GM12878 (cell line): ENCODE measurements around the gene NBDY. TPM values are rescaled to one million over a fixed set of nuclear protein-coding genes. Genes with fewer than 3 reads are reported as not detected.

Experiments
- ATAC-seq: fragments of 200-7000 bp; cut with Tn5 transposase; 3 replicates; pipeline ENCODE4 v1.9.1; 2020; ENCODE audit warnings: mild to moderate bottlenecking, moderate library complexity
- BruUV-seq: library from RNA; stranded (reverse); fragments of 400-500 nt; replicated peaks from 2 replicates; lab custom pipeline; 2021; lab: Mats Ljungman, UMichigan
- CTCF ChIA-PET: fragments of 300-600 bp; sonication (Branson Sonifier 250); formaldehyde crosslinking; extraction: SDS; loops from one replicate; lab custom pipeline; 2021; ENCODE audit warnings: inconsistent platforms; lab: Yijun Ruan, JAX
- POLR2A ChIA-PET: fragments of 350-600 bp; formaldehyde crosslinking; extraction: SDS; loops from one replicate; lab custom pipeline; 2021; ENCODE audit warnings: inconsistent platforms; lab: Charles Lee
- RAD21 ChIA-PET: fragments of 300-600 bp; sonication (Branson Sonifier 250); formaldehyde crosslinking; loops from one replicate; lab custom pipeline; 2023; ENCODE audit warnings: antibody characterized with exemption; ENCODE audit not compliant: unreplicated experiment; lab: Charles Lee
- SMC1A ChIA-PET: fragments of 300-600 bp; sonication (Branson Sonifier 250); formaldehyde crosslinking; loops from one replicate; lab custom pipeline; 2023; ENCODE audit not compliant: unreplicated experiment, uncharacterized antibody; lab: Charles Lee
- DNase-seq: peaks from one replicate; pipeline ENCODE4 v3.0.0-alpha.2; 2011; ENCODE audit warnings: low read depth, low spot score
- FAIRE-seq: peaks from 3 replicates; lab custom pipeline; 2011; peaks lifted over from hg19 to GRCh38; lab: Jason Lieb, UNC
- H2AFZ ChIP-seq: 2 replicates; pipeline ENCODE4 v1.6.0; 2011; ENCODE audit warnings: low read depth, low read length, control low read depth; ENCODE audit not compliant: control insufficient read depth
- H3K27ac ChIP-seq: 2 replicates; pipeline ENCODE4 v1.5.1; 2011; ENCODE audit warnings: control low read depth; ENCODE audit not compliant: control insufficient read depth, insufficient read depth
- H3K27me3 ChIP-seq, 2 experiments: replicated peaks in 1 of 2; 2 replicates each; pipeline versions ENCODE4 v1.6.0 to v1.6.1; 2011; ENCODE audit warnings: low read length in 1 of 2; ENCODE audit not compliant: control insufficient read depth in 2 of 2, insufficient read depth in 2 of 2
- H3K36me3 ChIP-seq, 2 experiments: 2 replicates each; pipeline ENCODE4 v1.5.1; 2011; ENCODE audit warnings: low read length in 1 of 2; ENCODE audit not compliant: control insufficient read depth in 2 of 2, insufficient read depth in 2 of 2
- H3K4me1 ChIP-seq: 2 replicates; pipeline ENCODE4 v1.6.1; 2011; ENCODE audit warnings: mild to moderate bottlenecking, low read length, moderate library complexity, mixed read lengths; ENCODE audit not compliant: control insufficient read depth, insufficient read depth
- H3K4me2 ChIP-seq: 2 replicates; pipeline ENCODE4 v1.6.0; 2011; ENCODE audit warnings: control low read depth; ENCODE audit not compliant: control insufficient read depth, insufficient read depth
- H3K4me3 ChIP-seq: fragments of 200-600 bp; sonication (generic); 2 replicates; pipeline ENCODE4 v1.5.1; 2016
- H3K79me2 ChIP-seq: 2 replicates; pipeline ENCODE4 v1.6.0; 2011; ENCODE audit warnings: low read length; ENCODE audit not compliant: control insufficient read depth, insufficient read depth
- H3K9ac ChIP-seq: 2 replicates; pipeline ENCODE4 v1.8.0; 2011; ENCODE audit warnings: low read length, control low read depth, mixed read lengths; ENCODE audit not compliant: control insufficient read depth, insufficient read depth
- H3K9me3 ChIP-seq: replicated peaks from 3 replicates; pipeline ENCODE4 v1.5.1; 2011; ENCODE audit warnings: mild to moderate bottlenecking, low read length; ENCODE audit not compliant: control insufficient read depth, insufficient read depth
- H4K20me1 ChIP-seq: 2 replicates; pipeline ENCODE4 v1.6.0; 2011; ENCODE audit not compliant: control insufficient read depth, insufficient read depth
- EGR1 ChIP-seq, 2 experiments: IDR thresholded peaks; 1 replicate in 1 of 2; 2 replicates in 1 of 2; pipeline ENCODE4 v1.6.1; 2011 to 2012; ENCODE audit warnings: low read depth in 2 of 2, low read length in 2 of 2, borderline replicate concordance in 1 of 2, mild to moderate bottlenecking in 1 of 2, moderate library complexity in 1 of 2
- IKZF1 ChIP-seq: fragments of 450-650 bp; conservative IDR thresholded peaks from 2 replicates; pipeline ENCODE4 v1.6.1; 2017; ENCODE audit warnings: antibody characterized with exemption, mild to moderate bottlenecking
- WRNIP1 ChIP-seq: IDR thresholded peaks from 2 replicates; pipeline ENCODE4 v1.6.1; 2011; ENCODE audit warnings: low read depth, low read length, improper control_type of control experiment, borderline replicate concordance
- YBX1 ChIP-seq: fragments of 450-650 bp; IDR thresholded peaks from 2 replicates; pipeline ENCODE4 v1.6.1; 2016; ENCODE audit warnings: antibody characterized with exemption
- WGBS: methylation state at CpG from one replicate; pipeline ENCODE4 v1.1.6; 2016; ENCODE audit warnings: low lambda C conversion rate; ENCODE audit not compliant: insufficient replicate concordance, insufficient coverage; ENCODE audit errors: missing lambda C conversion rate; 5-methylcytosine and 5-hydroxymethylcytosine counted together
- in situ Hi-C: fragments of 300-500 bp; cut with MboI; formaldehyde crosslinking; loops from 9 replicates; pipeline ENCODE4 v1.14.3; 2018; ENCODE audit warnings: mixed read lengths
- intact Hi-C: fragments of 100-400 bp; cut with micrococcal nuclease; formaldehyde crosslinking; loops from one replicate; pipeline ENCODE4 v1.14.2; 2022; ENCODE audit not compliant: unreplicated experiment
- polyA plus RNA-seq, 11 experiments: library from polyadenylated mRNA; depleted of rRNA in 4 of 11; unstranded in 6 of 11; stranded (reverse) in 5 of 11; fragments of >200 nt; fragmentation: Nextera tagmentation in 4 of 11; fragmentation: Illumina TruSeq in 1 of 11; extraction: Ambion mirVana in 4 of 11; extraction: Trizol in 1 of 11; gene quantifications; 1 replicate in 1 of 11; 2 replicates in 10 of 11; pipeline versions ENCODE4 v1.2.1 to v1.2.3, GENCODE V29; 2011 to 2016; ENCODE audit warnings: inconsistent platforms in 2 of 11, missing spikeins in 2 of 11, low read depth in 1 of 11
- total RNA-seq, 4 experiments: library from RNA; depleted of rRNA in 3 of 4; stranded (reverse); fragments of >200 nt in 3 of 4; fragmentation: Illumina TruSeq in 1 of 4; extraction: Trizol in 1 of 4; gene quantifications; 2 replicates each; pipeline versions ENCODE4 v1.2.1 to v1.2.3, GENCODE V29; 2013 to 2021
- TF ChIP-seq, protein P1 (sequence below): fragments of 450-650 bp; IDR thresholded peaks from 2 replicates; pipeline ENCODE4 v1.6.1; 2017; ENCODE audit warnings: mild to moderate bottlenecking

Gene NBDY
- total and polyA plus RNA-seq, 10 of the 15 experiments (the other 5 are each of a cell fraction or from before 2014, with no cell fraction given), result 10.8 to 122 (median 61.5) TPM

DNA sequence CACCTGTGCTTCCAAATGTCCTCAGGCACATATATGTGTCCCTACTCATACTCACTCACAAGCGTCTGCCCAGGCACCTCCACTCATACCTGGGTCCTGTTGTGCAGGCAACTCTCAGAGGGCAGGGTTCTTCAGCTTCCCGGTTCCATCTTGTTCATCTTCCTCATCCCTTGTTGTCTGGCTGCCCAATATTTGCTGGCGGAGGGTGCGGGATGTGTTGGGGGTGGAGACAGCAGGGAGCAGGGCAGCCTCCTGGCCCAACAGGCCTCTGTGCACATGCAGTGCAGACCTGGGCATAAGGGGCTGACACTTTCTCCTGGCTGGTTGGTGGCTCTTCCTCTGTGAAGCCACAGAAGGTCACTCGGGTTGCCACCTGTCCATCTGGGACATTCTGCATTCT, 32.1 kb downstream of the NBDY start:
- Histone ChIP-seq H3K27ac (no peak overlapping the region), H3K4me3 (no peak overlapping the region), H3K4me2 (no peak overlapping the region), H3K36me3 (no peaks in the 10 kb centered on the region), H4K20me1 (no peaks in the 10 kb centered on the region), H3K79me2 (peaks cover 4% of the 10 kb centered on the region), H2AFZ (no peak overlapping the region), H3K9me3 (no peaks in the 10 kb centered on the region), H3K4me1 (peaks cover 35% of the 10 kb centered on the region), H3K27me3 (no peaks in the 10 kb centered on the region), H3K9ac (no peak overlapping the region)
- FAIRE-seq, result no peak
- TF ChIP-seq WRNIP1, result no peak
- no peak for TF ChIP-seq YBX1
- TF ChIP-seq, protein P1, sequence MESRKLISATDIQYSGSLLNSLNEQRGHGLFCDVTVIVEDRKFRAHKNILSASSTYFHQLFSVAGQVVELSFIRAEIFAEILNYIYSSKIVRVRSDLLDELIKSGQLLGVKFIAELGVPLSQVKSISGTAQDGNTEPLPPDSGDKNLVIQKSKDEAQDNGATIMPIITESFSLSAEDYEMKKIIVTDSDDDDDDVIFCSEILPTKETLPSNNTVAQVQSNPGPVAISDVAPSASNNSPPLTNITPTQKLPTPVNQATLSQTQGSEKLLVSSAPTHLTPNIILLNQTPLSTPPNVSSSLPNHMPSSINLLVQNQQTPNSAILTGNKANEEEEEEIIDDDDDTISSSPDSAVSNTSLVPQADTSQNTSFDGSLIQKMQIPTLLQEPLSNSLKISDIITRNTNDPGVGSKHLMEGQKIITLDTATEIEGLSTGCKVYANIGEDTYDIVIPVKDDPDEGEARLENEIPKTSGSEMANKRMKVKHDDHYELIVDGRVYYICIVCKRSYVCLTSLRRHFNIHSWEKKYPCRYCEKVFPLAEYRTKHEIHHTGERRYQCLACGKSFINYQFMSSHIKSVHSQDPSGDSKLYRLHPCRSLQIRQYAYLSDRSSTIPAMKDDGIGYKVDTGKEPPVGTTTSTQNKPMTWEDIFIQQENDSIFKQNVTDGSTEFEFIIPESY, result no peak
- no peak for TF ChIP-seq EGR1 (IDR thresholded peaks at IDR 0.05; ENCODE audit: borderline replicate concordance in 1 of 2, low read depth in 2 of 2, low read length in 2 of 2)
- TF ChIP-seq IKZF1, result no peak
- WGBS, result 84% methylated on average over 5 of the region's 5 CpGs
- no peak for ATAC-seq
- ChIA-PET RAD21 (interaction anchor here (1.0 kb wide), 1 partner anchor 40 kb away, joined by 3 read pairs; no protein-coding TSS in a partner anchor), CTCF (no interaction called here), POLR2A (no interaction called here), SMC1A (no interaction called here)
- in situ Hi-C loops, result no loop called here
- DNase-seq, result no peak
- no TSS peak for BruUV-seq
- intact Hi-C loops, result no loop called here
